Esophagus muscularis mucosa (tissue), 4 donors: ENCODE results near the gene VWA1. TPM values are rescaled to one million over a fixed set of nuclear protein-coding genes. Genes with fewer than 3 reads are reported as not detected.
A peak's percentile ranks its signal among the peaks of the same experiment; 100 is the strongest.

ENCODE experiments used
- DNase-seq: peaks from one replicate; pipeline ENCODE4 v3.0.0-alpha.2; 2017; ENCODE audit errors: extremely low spot score
- H3K27ac ChIP-seq, 4 donors: fragments of 200-600 bp; sonication (generic); replicated peaks in 1 of 4; 1 replicate in 3 of 4; 2 replicates in 1 of 4; pipeline ENCODE4 v1.5.1; 2016 to 2019; ENCODE audit warnings: mild to moderate bottlenecking in 1 of 4
- H3K27me3 ChIP-seq, 4 donors: fragments of 200-600 bp; sonication (generic); one replicate each; pipeline versions ENCODE4 v1.5.1 to v1.6.0; 2016 to 2019
- H3K36me3 ChIP-seq, 4 donors: fragments of 200-600 bp; sonication (generic); one replicate each; pipeline ENCODE4 v1.5.1; 2016 to 2019
- H3K4me1 ChIP-seq, 4 donors: fragments of 200-600 bp; sonication (generic); one replicate each; pipeline ENCODE4 v1.5.1; 2016 to 2019
- H3K4me3 ChIP-seq, 4 donors: fragments of 200-600 bp; sonication (generic); 1 replicate in 2 of 4; 2 replicates in 2 of 4; pipeline ENCODE4 v1.5.1; 2016 to 2019; ENCODE audit warnings: mild to moderate bottlenecking in 4 of 4, moderate library complexity in 1 of 4
- H3K9me3 ChIP-seq, 4 donors: fragments of 200-600 bp; sonication (generic); 1 replicate in 3 of 4; 2 replicates in 1 of 4; pipeline ENCODE4 v1.5.1; 2016 to 2019
- CTCF ChIP-seq, 3 experiments: fragments of 200-600 bp in 2 of 3; fragments of 450-650 bp in 1 of 3; sonication (generic) in 2 of 3; IDR thresholded peaks; one replicate each; pipeline ENCODE4 v1.5.1; 2017 to 2019; ENCODE audit warnings: antibody characterized with exemption in 3 of 3, mild to moderate bottlenecking in 2 of 3, moderate library complexity in 1 of 3
- EP300 ChIP-seq: sonication (generic); formaldehyde crosslinking; IDR thresholded peaks from one replicate; pipeline ENCODE4 v1.6.1; 2017; ENCODE audit warnings: antibody characterized with exemption
- POLR2A ChIP-seq: fragments of 450-650 bp; IDR thresholded peaks from one replicate; pipeline ENCODE4 v1.6.1; 2017; ENCODE audit warnings: antibody characterized with exemption, moderate library complexity, mild to moderate bottlenecking, low read depth
- POLR2AphosphoS5 ChIP-seq, 2 donors: sonication (generic); formaldehyde crosslinking; IDR thresholded peaks; one replicate each; pipeline ENCODE4 v1.6.1; 2017; ENCODE audit warnings: antibody characterized with exemption in 2 of 2
- WGBS: methylation state at CpG from one replicate; pipeline ENCODE4 v1.1.5; 2018; 5-methylcytosine and 5-hydroxymethylcytosine counted together
- intact Hi-C: fragments of 100-400 bp; cut with DNase I; formaldehyde crosslinking; loops from one replicate; pipeline ENCODE4 v1.15.1; 2023
- total RNA-seq, 4 donors: library from RNA; depleted of rRNA; stranded (reverse); fragments of >200 nt; gene quantifications; one replicate each; pipeline versions ENCODE4 v1.1.0 to v1.2.1, GENCODE V29; 2016

VWA1 gene
- total RNA-seq, 4 donors from 2014 or later: 99.7 to 168 (median 116) TPM

DNA sequence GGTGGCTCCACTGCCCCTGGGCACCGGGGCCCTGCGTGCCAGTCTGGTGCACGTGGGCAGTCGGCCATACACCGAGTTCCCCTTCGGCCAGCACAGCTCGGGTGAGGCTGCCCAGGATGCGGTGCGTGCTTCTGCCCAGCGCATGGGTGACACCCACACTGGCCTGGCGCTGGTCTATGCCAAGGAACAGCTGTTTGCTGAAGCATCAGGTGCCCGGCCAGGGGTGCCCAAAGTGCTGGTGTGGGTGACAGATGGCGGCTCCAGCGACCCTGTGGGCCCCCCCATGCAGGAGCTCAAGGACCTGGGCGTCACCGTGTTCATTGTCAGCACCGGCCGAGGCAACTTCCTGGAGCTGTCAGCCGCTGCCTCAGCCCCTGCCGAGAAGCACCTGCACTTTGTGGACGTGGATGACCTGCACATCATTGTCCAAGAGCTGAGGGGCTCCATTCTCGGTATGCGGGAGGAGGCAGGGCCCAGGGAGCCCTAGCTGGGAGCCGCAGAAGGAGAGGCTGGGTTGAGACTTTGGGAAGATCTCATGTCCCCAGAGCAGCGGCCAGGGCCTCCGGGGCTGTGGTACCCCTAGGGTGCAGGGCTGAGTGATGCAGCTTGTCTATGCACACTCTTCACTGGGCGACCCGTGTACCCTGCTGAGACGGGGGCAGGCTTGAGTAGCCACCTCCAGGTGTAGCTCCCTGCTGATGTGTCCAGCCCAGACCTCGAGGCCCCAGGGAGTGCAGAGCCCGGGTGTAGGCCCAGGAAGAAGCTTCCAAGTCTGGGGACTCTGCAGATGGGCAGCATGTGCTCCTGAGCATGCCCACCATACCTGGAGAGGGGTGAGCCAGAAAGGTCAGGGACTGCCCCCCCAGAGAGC lies 1.8 kb downstream of the VWA1 start:
- intact Hi-C loops: no loop called here
- H3K4me3 ChIP-seq: peak overlapping the region; percentile 67 to 81 (median 74)
- DNase-seq: no peak
- TF ChIP-seq EP300 (no peak), CTCF (IDR thresholded peaks at IDR 0.05) (no peak), POLR2A (no peak), POLR2AphosphoS5 (IDR thresholded peaks at IDR 0.05) (no peak)
- no peaks in the 10 kb centered on the region for H3K27me3 ChIP-seq
- H3K36me3 ChIP-seq: peaks cover 0 to 24% (median 12%) of the 10 kb centered on the region in 4 donors
- H3K27ac ChIP-seq: peak overlapping the region; percentile 96 to 98 (median 97)
- peaks cover 63 to 100% (median 90%) of the 10 kb centered on the region in 4 donors for H3K4me1 ChIP-seq
- no peaks in the 10 kb centered on the region for H3K9me3 ChIP-seq
- WGBS: 41% methylated on average over 18 of the region's 31 CpGs

DNA sequence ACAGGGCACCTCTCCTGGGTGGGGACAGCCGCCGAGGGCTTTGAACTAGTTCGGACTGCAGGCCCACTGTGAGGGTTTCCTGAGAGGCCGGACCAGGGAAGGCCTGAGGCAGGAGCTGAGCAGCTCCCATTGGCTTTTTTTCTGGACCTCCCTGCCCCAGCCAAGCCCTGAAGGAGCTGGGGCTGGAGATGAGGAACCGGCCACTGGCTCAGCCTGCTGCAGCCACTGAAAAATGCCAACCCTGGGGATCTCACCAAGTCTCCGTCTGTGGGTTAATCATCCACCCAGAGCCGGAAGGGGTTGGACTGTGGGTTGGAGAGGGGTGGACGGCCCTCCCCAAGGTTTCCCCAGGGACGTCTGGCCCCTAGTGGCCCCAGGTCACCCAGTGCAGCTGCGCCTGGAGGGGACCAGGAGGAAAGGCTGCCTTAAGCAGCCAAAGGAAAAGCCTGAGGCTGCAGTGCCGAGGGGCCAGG lies 2.5 kb downstream of the VWA1 start:
- Histone ChIP-seq H3K9me3 (no peaks in the 10 kb centered on the region), H3K27ac (peak overlapping the region in 3 of 4 donors; percentile 97 to 98 (median 97)), H3K4me1 (peaks cover 56 to 97% (median 87%) of the 10 kb centered on the region in 4 donors), H3K4me3 (peak overlapping the region in 1 of 4 donors; percentile 70), H3K27me3 (no peaks in the 10 kb centered on the region), H3K36me3 (peaks cover 0 to 24% (median 12%) of the 10 kb centered on the region in 4 donors)
- intact Hi-C loops: no loop called here
- DNase-seq: no peak
- 56% methylated on average over 10 of the region's 11 CpGs for WGBS
- no peak for TF ChIP-seq CTCF (IDR thresholded peaks at IDR 0.05)

GRCh38 chr1:1438531-1439381 lies 3.3 kb downstream of the VWA1 start:
- Histone ChIP-seq H3K27ac (peak overlapping the region in 2 of 4 donors; percentile 97 to 98), H3K36me3 (peaks cover 0 to 24% (median 12%) of the 10 kb centered on the region in 4 donors), H3K4me1 (peaks cover 48 to 89% (median 79%) of the 10 kb centered on the region in 4 donors), H3K27me3 (no peaks in the 10 kb centered on the region), H3K4me3 (no peak overlapping the region), H3K9me3 (no peaks in the 10 kb centered on the region)
- no peak for TF ChIP-seq POLR2A
- TF ChIP-seq EP300: no peak
- TF ChIP-seq CTCF (IDR thresholded peaks at IDR 0.05): no peak
- no peak for TF ChIP-seq POLR2AphosphoS5 (IDR thresholded peaks at IDR 0.05)
- intact Hi-C loops: no loop called here
- 66% methylated on average over 14 of the region's 45 CpGs for WGBS
- DNase-seq: no peak

- Histone ChIP-seq H3K27me3 (no peaks in the 10 kb centered on the region), H3K36me3 (peaks cover 0 to 24% (median 12%) of the 10 kb centered on the region in 4 donors), H3K4me1 (peaks cover 38 to 80% (median 69%) of the 10 kb centered on the region in 4 donors), H3K27ac (peak overlapping the region; percentile 43 to 74 (median 60)), H3K4me3 (no peak overlapping the region), H3K9me3 (no peaks in the 10 kb centered on the region)
- intact Hi-C loops: loop anchor here (2.0 kb wide), 1 partner anchor 37 kb away; no protein-coding TSS in a partner anchor
- no peak for DNase-seq
- WGBS: 81% methylated on average over 58 of the region's 82 CpGs
- TF ChIP-seq CTCF (IDR thresholded peaks at IDR 0.05) (no peak), EP300 (no peak)
Measured at GRCh38 chr1:1439546-1440261, 4.2 kb downstream of the VWA1 start.
